Measurements from ENCODE around the gene HKDC1.
A peak's percentile ranks its signal among the peaks of the same experiment; 100 is the strongest.
"Not testable (repeated sequence)": the region's sequence is repeated elsewhere in the genome, so short reads cannot be mapped to it uniquely, and the experiment has no call there.

Gene HKDC1, protein sequence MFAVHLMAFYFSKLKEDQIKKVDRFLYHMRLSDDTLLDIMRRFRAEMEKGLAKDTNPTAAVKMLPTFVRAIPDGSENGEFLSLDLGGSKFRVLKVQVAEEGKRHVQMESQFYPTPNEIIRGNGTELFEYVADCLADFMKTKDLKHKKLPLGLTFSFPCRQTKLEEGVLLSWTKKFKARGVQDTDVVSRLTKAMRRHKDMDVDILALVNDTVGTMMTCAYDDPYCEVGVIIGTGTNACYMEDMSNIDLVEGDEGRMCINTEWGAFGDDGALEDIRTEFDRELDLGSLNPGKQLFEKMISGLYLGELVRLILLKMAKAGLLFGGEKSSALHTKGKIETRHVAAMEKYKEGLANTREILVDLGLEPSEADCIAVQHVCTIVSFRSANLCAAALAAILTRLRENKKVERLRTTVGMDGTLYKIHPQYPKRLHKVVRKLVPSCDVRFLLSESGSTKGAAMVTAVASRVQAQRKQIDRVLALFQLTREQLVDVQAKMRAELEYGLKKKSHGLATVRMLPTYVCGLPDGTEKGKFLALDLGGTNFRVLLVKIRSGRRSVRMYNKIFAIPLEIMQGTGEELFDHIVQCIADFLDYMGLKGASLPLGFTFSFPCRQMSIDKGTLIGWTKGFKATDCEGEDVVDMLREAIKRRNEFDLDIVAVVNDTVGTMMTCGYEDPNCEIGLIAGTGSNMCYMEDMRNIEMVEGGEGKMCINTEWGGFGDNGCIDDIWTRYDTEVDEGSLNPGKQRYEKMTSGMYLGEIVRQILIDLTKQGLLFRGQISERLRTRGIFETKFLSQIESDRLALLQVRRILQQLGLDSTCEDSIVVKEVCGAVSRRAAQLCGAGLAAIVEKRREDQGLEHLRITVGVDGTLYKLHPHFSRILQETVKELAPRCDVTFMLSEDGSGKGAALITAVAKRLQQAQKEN

DNA sequence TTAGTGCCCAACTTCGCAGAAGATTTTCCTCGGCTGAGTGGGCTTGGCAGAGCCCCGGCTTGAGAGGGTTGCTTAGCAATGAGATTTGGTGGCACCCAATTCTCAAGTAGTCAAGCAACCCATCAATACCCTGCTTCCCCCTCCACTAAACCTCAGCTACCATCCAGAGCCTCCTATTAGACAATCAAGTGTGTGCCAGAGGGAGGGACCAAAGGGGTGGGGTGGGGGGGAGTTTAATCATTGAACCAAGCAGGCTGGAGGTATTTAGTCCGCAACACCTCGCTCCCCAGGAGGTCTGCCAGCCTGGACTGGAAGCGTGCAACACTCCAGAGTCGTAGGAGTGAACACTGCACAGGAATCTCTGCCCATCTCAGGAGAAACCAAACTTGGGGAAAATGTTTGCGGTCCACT lies at the start of gene HKDC1:
Gene HKDC1 (plus strand): TSS at position 292 of the 411 bp plus-strand sequence. CDS start 104 bp downstream, at position 396.
- no peak within 1 kb of the TSS for H3K4me3 ChIP-seq (replicated peaks; ENCODE audit: low read depth, low read length)
- TF ChIP-seq, protein P1, sequence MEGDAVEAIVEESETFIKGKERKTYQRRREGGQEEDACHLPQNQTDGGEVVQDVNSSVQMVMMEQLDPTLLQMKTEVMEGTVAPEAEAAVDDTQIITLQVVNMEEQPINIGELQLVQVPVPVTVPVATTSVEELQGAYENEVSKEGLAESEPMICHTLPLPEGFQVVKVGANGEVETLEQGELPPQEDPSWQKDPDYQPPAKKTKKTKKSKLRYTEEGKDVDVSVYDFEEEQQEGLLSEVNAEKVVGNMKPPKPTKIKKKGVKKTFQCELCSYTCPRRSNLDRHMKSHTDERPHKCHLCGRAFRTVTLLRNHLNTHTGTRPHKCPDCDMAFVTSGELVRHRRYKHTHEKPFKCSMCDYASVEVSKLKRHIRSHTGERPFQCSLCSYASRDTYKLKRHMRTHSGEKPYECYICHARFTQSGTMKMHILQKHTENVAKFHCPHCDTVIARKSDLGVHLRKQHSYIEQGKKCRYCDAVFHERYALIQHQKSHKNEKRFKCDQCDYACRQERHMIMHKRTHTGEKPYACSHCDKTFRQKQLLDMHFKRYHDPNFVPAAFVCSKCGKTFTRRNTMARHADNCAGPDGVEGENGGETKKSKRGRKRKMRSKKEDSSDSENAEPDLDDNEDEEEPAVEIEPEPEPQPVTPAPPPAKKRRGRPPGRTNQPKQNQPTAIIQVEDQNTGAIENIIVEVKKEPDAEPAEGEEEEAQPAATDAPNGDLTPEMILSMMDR (IDR thresholded peaks at IDR 0.05; ENCODE audit: low read depth, low read length, missing control alignments), result no peak
- no peak for DNase-seq (ENCODE audit: extremely low read depth, low read depth)

DNA sequence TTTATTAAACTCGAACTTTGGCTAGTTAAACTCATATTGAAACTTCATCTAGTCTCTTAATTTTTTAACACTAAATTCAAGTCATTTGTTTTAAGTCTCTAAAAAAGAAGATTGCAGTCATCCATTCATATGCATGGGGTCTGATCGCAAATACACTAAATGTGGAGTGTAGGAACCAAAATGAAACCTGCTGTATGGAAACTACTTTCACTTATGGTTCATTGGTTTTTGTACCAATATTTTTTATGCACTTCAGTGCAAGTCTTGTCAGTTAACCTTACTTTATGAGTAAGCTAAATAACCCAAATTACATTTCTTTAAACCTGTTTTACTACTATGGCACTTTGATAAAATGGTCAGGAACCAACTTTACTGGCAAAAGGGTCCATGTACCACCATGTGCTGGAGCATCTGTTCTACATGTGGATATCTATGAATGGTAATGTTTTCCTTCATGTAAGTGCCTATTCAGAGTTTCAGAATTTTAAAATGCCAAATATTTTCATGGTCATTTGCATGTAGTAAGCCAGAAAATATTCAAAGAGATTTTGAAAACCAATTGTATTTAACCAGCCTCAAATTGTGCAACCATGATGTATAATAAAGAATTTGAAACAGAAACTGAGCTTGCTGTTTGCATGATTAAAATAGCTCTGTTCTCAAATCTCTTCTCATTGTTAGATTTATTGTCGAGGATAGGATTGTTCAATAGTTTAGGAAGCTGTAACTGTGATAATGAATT lies 47.7 kb upstream of the HKDC1 start:
- DNase-seq (ENCODE audit: extremely low read depth, low read depth), result no peak
- TF ChIP-seq, protein P1 (IDR thresholded peaks at IDR 0.05; ENCODE audit: low read depth, low read length, missing control alignments), result no peak
- H3K4me3 ChIP-seq (replicated peaks; ENCODE audit: low read depth, low read length), result no peak overlapping the region

DNA sequence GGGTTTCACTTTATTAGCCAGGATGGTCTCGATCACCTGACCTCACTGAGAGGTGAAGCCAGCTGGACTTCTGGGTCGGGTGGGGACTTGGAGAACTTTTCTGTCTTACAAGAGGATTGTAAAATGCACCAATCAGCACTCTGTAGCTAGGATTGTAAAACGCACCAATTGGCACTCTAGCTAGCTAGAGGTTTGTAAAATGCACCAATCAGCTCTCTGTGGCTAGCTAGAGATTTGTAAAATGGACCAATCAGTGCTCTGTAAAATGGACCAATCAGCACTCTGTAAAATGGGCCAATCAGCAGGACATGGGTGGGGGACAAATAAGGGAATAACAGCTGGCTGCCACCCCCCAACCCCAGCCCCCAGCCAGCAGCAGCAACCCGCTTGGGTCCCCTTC lies 44.8 kb upstream of the HKDC1 start:
- not testable (repeated sequence) for H3K4me3 ChIP-seq (replicated peaks; ENCODE audit: low read depth, low read length); DNase-seq (ENCODE audit: extremely low read depth, low read depth)

DNA sequence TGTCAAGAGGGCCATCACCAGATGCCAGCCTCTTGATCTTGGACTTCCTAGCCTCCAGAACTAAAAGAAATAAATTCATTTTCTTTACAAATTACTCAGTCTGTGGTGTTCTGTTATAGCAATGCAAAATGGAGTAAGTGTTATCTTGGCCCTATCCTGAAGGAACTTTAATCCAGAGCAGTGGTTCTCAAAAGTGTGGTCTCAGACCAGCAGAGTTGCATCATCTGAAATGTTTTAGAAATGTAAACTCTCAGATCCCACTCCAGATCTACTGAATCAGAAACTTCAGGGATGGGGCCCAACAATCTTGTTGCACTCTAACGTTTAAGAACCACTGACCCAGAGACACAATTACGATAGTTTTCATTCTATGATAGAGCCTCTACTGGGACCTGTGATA lies 43.3 kb upstream of the HKDC1 start:
- DNase-seq (ENCODE audit: extremely low read depth, low read depth), result no peak
- TF ChIP-seq, protein P1 (IDR thresholded peaks at IDR 0.05; ENCODE audit: low read depth, low read length, missing control alignments), result no peak
- no peak overlapping the region for H3K4me3 ChIP-seq (replicated peaks; ENCODE audit: low read depth, low read length)

DNA sequence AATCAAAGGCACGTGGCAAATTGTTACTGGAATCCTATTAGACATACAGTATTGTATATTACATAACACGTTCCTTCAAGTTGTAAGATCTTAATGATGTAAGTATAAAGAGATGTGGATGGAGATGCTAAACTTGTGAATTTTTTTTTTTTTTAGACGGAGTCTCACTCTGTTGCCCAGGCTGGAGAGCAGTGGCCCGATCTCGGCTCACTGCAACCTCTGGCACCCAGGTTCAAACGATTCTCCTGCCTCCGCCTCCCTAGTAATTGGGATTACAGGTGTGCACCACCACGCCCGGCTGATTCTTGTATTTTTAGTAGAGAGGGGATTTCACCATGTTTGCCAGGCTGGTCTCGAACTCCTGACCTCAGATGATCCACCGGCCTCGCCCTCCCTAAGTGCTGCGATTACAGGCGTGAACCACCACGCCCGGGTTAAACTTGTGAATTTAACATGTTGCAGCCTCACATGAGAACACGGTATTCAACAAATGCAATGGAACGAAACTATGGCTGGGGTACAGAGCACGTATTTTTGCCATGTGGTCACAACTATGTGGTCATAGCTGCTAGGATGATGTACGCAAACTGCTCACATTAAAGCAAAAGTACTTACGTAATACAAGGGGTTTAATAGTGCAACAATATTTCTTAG lies 40.9 kb upstream of the HKDC1 start:
- DNase-seq (ENCODE audit: extremely low read depth, low read depth), result no peak
- H3K4me3 ChIP-seq (replicated peaks; ENCODE audit: low read depth, low read length), result peak overlapping the region; percentile 99
- TF ChIP-seq, protein P1 (IDR thresholded peaks at IDR 0.05; ENCODE audit: low read depth, low read length, missing control alignments), result no peak

DNA sequence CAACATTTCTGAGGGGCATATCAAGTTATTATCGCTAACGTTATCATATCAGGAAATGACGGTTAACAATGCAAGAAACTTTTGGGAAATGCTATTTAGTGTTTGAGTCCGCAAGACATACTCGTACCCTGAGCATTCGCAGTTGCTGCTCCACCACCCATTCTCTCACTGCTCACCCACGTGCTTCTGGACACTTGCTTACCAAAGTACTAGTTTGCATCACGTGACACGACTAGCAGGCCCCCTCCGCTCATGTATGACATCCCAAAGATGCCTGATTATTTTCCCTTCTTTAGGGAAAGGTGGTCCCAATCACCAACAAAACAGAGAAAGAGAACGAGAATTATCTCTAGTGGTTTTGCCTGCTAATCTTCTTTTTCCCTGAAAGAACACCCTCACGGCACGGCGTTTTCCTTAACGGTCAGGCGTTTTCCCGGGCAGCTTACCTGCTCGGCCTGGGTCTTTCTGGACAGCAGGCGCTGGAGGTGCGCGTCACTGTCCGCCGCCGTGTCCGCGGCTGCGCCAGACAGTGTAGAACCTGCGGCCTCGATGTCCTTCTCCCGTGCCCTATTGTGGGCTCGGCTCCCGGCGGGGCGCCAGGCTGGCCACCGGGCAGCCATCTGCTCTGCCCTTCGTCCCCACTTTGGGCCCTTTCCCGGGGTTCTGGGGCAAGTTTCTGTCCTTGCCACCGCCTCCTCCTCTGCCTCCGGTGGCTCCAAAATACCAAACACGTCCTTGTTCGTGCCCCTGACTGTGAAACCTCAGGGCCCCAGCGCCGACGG lies 40.2 kb upstream of the HKDC1 start, which contains the start of gene SUPV3L1:
Gene SUPV3L1 (plus strand): TSS at position 492 of the 782 bp plus-strand sequence. CDS start 58 bp downstream, at position 550.
- TF ChIP-seq, protein P1 (IDR thresholded peaks at IDR 0.05; ENCODE audit: low read depth, low read length, missing control alignments), result no peak
- DNase-seq (ENCODE audit: extremely low read depth, low read depth), result peak; percentile 96
- peak within 1 kb of the TSS; percentile 99 for H3K4me3 ChIP-seq (replicated peaks; ENCODE audit: low read depth, low read length)

Data from HFF-Myc (cell line).